HG03442 (cell line): Measurements from ENCODE around the gene HOPX.
"Not testable (repeated sequence)": the region's sequence is repeated elsewhere in the genome, so short reads cannot be mapped to it uniquely, and the experiment has no call there.

ENCODE experiments used
- ATAC-seq: cut with Tn5 transposase; IDR thresholded peaks from one replicate; pipeline ENCODE4 v1.9.1; 2021; ENCODE audit warnings: mild to moderate bottlenecking, moderate library complexity; ENCODE audit not compliant: unreplicated experiment

Gene HOPX

GRCh38 chr4:56630876-56631666, 50.0 kb downstream of the HOPX start:
- no peak for ATAC-seq

DNA sequence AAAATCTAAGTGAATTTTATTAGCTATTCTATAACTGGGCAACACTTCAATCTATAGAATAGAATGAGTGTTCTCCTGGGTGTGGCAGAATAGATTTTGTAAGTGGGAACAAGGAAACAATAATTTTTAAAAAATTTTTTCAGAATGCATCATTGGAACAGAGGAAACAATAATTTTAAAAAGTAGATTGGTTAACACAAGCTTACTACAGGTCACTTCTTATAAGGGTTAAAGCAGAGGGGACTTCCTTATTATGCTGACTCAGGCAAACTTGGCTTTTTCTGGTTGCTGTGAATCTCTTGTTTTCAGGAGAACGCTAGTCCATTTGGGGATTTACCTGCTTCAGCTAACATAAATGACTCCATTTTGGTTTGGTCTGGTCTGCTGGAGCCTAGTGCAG, 52.5 kb downstream of the HOPX start:
- no peak for ATAC-seq

DNA sequence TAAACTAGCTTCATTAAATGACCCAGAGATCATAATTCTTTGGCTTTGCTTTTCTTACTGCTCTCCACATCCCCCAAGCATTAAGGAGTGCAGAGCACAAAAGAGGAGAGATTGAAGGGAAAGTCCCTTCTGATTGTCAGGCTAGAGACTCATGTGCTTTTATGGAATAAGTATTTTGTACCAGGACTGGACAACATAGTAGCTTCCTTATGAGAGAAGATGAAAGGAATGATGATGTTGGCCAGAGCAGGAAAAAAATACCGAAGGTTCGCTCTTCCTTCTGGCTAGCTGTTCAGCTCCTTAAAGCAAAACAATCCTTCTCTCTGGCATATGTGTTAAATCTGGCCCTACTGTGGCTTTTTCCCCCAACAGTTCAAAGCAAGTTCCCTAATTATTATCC, 53.1 kb downstream of the HOPX start:
- no peak for ATAC-seq

- ATAC-seq, result no peak
These were observed 53.7 kb downstream of the HOPX start for GRCh38 chr4:56627375-56627774.

GRCh38 chr4:56626963-56627362, 54.1 kb downstream of the HOPX start:
- no peak for ATAC-seq

DNA sequence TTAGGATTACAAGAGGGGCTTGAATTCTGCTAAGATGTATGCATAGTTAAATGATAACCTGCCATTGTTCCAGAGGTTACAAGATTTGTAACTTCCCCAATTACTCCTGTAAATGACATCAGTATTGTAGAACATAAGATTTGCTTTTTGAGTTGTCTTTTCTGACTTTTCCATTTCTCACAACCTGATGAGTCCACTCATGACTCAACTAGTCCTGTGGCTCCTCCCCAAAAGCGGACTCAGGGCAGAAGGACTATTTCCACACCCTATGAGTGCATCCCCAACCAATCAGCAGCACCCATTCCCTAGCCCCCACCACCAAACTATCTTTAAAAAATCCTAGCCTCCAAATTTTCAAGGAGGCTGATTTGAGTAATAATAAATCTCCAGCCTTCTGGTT, 54.7 kb downstream of the HOPX start:
- ATAC-seq, result no peak

DNA sequence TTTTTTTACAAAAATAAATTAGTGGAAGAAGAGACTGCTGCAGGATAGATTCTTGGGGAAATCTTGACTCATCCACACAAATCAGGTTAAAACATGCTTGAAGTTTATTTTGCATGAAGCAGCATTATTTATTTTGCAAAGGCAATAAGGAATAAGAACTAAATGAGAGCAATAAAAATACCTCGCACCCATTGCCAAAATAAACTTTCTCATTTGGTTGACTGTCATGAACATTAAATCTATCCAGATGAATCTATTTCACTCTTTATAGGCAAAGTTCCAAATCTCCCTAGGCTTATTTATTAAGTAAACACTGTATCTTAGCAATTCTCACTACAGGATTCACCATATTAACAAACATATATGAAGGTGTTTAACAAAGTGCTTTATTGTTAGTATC, 58.9 kb downstream of the HOPX start:
- ATAC-seq, result no peak

- no peak for ATAC-seq
These were observed 61.3 kb downstream of the HOPX start for GRCh38 chr4:56619816-56620215.

DNA sequence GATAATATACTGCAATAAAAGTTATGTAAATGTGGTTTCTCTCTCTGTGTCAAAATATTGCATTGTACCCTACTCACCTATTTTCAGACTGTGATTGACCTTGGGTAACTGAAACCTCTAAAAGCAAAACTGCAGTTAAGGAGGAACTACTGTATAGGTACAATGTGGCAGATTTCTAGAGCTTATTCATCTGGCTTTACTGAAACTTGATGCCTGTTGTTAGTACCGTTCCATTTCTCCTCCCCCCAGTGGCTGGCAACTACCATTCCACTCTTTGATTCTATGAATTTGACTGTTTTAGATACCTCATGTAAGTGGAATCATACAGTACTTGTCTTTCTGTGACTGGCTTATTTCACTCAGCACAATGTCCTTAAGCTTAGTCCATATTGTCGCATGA, 61.9 kb downstream of the HOPX start:
- ATAC-seq, result no peak

- no peak for ATAC-seq
These were observed 62.4 kb downstream of the HOPX start for GRCh38 chr4:56618734-56619133.

GRCh38 chr4:56613101-56613862, 67.8 kb downstream of the HOPX start:
- no peak for ATAC-seq

DNA sequence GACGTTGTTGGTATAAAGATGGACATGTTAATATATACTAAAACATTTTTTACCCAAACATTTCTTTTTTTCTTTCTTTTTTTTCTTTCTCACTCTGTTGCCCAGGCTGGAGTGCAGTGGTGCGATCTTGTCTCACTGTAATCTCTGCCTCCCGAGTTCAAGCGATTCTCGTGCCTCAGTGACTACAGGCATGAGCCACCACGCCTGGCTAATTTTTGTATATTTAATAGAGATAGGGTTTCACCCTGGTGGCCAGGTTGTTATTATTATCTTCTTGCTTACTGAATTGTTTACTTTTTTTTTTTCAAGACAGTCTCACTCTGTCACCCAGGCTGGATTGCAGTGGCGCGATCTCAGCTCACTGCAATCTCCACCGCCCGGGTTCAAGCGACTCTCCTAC, 68.8 kb downstream of the HOPX start:
- ATAC-seq, result no peak

DNA sequence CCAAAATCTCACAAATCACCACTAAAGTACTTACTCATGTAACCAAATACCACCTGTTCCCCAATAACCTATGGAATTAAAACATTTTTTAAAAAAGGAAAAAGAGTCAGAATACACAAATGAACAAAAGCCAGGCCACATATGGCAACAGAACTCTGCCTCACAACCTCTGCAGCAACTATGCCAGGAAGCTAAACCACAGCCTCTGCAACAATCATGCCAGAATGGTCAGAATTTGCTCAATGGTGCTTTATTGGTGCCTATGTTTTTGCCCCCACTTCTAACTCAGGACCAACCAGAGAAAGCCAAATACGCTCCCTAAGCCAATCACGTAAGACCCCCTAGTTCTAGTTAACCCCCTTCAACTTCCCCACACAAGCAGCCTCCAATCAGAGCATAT, 69.6 kb downstream of the HOPX start:
- no peak for ATAC-seq

- not testable (repeated sequence) for ATAC-seq
These were observed 70.9 kb downstream of the HOPX start for GRCh38 chr4:56610170-56610569.

DNA sequence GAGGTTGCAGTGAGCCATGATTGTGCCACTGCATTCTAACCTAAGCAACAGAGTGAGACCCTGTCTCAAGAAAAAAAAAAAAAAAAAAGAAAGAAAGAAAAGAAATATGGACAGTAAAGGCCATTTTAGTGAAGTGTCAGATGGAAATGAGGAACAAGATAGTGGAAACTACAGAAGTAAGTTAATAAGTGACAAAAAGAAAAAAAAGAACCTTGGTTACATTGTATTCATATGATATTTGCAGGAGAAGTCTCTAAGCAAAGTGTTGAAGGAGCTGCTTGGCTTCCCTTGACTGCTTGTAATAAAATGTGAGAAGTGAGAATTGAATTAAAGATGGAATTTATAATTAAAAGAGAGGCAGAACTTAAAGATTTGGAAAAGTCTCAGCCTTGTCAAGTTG, 73.2 kb downstream of the HOPX start:
- no peak for ATAC-seq

DNA sequence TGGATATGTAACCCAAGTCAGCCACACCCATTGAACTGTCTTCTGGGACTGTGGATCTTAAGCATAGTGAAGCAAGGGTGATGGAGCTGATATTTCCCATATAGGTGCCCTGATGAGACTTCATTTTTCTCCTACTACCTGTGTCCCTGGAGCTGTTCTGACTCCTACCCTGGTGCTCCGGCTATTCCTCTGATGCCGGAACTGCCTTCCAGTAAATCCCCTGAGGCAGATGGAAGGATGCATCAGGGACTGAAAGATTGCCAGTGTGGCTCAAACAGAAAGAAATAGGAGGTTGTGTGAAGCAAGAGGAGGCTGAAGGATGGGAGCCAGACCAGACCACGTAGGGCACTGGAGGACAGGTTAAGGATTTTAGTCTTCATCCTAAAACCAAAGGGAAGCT, 74.7 kb downstream of the HOPX start:
- ATAC-seq, result no peak

DNA sequence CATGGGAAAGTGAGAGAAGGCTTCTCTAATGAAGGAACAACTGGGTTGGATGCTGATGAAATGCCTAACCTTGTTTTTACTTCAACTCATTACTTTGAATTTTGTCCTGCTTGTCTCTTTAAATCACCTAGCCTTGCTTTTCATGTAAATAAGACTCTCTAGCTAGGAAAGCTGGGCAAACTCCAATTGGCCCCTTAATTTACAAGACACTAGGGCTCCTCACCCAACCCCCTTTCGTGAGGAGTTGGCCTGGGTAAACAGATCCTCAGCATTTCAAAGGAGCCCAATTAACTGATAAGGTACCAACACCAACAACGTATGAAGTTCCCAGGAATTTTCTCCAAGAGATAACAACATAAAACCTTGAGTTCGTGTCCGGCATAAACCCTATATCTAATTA, 75.6 kb downstream of the HOPX start:
- not testable (repeated sequence) for ATAC-seq

DNA sequence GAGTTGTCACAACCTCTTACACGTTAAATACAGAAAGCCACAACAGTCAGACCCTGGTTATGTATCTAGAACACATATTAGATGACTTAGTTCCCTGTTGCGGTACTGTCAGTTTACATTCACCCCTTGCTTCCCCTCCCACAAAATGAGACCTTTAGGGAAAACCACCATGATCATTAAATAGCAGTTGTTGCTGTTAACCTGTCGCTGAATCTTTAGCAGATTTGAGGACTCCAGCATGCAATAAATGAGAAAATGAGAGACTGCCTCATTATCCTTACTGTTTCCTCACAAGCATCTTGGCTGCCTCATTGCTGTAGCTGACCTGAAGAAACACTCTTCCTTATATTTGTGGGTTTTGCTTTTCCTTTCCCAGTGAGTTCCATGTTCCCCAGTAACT, 77.8 kb downstream of the HOPX start:
- ATAC-seq, result no peak
